NCI-H146 (cell line): ENCODE data around the gene KLHL9.
A peak's percentile ranks its signal among the peaks of the same experiment; 100 is the strongest.
"Not testable (repeated sequence)": the region's sequence is repeated elsewhere in the genome, so short reads cannot be mapped to it uniquely, and the experiment has no call there.

Source experiments
- DNase-seq: peaks from one replicate; lab custom pipeline; 2025; lab: John Stamatoyannopoulos, UW

KLHL9 gene, protein sequence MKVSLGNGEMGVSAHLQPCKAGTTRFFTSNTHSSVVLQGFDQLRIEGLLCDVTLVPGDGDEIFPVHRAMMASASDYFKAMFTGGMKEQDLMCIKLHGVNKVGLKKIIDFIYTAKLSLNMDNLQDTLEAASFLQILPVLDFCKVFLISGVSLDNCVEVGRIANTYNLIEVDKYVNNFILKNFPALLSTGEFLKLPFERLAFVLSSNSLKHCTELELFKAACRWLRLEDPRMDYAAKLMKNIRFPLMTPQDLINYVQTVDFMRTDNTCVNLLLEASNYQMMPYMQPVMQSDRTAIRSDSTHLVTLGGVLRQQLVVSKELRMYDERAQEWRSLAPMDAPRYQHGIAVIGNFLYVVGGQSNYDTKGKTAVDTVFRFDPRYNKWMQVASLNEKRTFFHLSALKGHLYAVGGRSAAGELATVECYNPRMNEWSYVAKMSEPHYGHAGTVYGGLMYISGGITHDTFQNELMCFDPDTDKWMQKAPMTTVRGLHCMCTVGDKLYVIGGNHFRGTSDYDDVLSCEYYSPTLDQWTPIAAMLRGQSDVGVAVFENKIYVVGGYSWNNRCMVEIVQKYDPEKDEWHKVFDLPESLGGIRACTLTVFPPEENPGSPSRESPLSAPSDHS

DNA sequence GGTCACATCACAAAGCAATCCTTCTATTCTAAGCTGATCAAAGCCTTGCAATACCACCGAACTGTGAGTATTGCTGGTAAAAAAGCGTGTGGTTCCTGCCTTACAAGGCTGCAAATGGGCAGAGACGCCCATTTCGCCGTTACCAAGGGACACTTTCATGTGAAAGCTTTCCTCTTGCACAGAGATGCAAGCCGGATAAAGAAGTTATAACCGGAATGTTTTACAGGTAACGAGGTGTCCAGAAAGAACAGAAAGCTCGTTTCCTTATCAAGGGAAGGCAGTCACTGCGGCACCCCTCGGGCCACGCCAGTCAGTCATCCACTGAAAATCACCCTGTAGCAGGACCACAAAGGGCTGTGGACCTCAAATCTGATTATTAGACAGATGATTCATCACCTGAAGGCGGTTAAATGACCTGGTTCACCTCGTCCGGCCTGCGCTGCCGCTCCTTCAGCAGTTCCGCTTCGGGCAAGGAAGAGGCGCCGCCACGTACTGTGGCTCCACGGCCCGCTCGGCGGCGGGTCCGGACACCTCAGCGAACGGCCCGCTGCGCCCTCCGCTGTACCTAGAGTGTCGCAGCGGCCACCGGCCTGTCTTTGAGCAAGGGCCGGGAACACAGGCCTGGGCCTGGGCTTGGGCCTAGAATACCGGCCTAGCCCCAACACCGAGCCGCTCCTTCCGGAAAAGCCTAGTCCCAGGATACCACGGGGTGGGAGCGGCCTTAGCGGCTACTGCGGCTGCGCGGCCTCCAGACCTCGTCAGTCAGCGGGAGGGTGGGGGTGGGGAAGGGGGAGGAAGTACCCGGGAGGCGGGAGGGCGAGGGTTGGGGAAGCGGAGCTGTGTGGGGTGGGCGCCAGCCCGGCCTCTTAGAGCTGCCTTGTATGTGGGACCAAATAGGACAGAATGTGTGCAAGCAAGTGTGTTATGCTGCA is at the start of gene KLHL9:
TSS of gene KLHL9 (minus strand) at position 704 of the 932 bp plus-strand sequence. CDS start at position 159, 545 bp downstream.
- peak; percentile 97 for DNase-seq

DNA sequence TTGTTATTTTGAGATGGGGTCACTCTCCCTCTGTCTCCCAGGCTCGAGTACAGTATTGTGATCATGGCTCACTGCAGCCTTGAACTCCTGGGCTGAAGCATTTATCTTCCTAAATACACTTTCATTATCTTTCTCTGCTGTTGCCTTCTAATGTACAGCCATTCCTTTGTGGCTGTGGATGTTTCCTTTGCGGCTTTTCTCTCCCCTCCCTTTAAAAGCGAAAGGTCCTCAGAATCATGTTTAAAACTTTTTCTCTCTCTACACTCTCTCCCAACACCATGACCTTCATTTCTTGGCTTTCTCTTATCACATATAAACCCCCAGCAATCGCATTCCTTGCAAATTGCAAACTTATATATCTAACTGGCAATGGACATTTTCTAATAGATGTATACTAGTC is 48.4 kb upstream of the KLHL9 start:
- DNase-seq = no peak

DNA sequence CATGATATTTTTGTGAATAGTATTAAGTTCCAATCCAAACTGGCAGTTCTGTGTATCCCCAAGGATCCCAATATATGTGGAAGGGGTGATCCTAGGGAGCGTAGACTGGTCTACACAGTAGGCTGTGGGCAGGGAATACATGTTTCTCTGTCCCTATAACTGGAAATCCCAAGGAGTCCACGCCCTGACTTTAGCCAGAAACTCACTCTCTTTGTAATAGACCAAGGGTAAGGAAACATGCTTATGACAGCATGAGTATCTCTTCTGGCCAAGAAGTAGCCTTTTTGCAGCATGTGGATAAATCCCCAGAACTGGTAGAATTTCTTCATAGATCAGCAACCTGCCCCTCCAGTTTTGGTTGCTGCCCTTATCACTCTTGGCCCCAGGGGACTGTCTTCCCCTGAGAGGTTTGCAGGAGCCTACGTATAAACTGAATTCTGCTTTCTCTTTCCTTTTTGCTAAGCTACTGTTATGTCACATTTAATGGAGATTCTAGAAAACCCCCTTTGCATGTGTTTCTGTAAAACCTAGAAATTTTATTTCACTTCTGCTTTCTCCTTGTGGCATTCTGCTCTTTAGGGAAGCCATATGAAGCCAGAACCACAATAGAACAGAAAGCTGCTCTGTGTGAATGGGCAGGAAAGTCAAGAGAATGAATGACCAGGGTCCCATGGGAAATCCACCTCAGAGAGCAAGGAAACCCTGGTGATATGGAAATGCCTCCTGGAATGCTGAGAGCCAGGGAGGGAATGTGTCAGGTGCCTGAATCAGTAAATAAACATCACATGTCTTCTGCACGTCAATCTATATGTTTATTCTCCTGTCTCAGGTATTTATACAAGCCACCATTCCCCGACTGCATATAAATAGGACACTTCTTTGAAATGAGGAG is 46.5 kb upstream of the KLHL9 start:
- DNase-seq = no peak

DNA sequence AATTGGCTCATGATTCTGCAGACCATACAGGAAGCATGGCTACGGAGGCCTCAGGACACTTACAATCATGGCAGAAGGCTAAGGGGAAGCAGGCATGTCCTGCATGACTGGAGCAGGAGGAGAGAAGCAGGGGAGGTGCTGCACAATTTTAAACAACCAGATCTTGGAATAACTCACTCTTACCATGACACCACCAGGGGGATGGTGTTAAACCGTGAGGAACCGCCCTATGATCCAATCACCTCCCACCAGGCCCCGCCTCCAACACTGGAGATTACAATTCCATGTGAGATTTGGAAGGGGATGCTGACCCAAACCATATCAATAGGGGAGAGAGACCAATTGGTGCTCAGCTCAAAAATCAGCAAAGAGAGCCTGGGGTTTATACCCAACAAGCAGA is 36.3 kb upstream of the KLHL9 start:
- not testable (repeated sequence) for DNase-seq

DNA sequence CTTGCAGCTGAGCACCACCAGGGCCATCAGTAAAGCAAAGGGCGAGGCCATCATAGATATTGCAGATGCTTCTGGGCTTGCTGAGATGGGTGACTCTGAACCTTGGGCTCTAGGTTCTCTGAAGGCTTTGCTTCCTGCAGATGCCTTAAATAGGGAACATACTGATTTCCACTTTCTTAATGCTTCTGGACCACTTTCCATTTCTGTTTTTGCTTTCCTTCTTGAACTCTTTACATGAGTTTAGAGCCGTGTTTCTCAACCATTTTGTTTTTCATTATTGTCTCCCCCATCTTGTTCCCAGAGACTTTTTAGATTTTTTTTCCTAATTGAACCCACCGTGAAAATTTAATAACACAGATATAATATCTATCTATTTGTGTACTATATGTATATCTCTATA is 32.8 kb upstream of the KLHL9 start, which contains the start of gene IFNA13:
TSS of gene IFNA13 (minus strand) at position 101 of the 400 bp plus-strand sequence. CDS start at position 54, 47 bp downstream.
- DNase-seq = no peak

DNA sequence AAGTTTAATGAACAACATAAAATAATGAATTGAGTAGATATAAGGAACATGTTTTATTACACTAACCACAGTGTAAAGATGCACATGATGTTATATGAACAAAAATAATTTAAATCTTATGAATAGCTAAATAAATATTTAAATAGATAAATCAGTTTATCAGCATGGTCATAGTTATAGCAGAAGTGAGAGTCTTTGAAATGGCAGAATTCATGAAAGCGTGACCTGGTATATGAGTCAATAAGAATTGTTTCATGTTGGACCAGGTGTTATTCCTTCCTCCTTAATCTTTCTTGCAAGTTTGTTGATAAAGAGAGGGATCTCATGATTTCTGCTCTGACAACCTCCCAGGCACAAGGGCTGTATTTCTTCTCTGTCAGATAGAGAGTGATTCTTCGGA is 32.0 kb upstream of the KLHL9 start:
- not testable (repeated sequence) for DNase-seq

DNA sequence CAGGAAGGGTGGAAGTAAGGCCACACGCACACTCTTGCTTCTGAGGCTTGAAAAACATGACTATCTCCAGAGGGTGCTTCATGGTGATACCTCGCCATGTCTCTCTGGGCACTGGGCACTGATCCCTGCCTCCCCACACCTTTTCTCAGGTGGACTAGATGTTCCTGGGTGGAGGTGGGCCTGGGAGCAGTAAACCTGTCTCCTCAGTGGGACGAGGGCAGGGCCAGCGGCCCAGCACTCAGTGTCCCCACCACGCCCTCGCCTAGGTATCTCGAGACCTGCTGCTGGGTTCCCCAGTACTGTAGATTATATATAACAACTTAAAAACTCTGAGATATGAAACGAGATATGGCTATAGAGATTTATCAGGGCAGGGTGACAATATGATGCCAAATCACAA is 27.1 kb upstream of the KLHL9 start:
- DNase-seq = no peak

DNA sequence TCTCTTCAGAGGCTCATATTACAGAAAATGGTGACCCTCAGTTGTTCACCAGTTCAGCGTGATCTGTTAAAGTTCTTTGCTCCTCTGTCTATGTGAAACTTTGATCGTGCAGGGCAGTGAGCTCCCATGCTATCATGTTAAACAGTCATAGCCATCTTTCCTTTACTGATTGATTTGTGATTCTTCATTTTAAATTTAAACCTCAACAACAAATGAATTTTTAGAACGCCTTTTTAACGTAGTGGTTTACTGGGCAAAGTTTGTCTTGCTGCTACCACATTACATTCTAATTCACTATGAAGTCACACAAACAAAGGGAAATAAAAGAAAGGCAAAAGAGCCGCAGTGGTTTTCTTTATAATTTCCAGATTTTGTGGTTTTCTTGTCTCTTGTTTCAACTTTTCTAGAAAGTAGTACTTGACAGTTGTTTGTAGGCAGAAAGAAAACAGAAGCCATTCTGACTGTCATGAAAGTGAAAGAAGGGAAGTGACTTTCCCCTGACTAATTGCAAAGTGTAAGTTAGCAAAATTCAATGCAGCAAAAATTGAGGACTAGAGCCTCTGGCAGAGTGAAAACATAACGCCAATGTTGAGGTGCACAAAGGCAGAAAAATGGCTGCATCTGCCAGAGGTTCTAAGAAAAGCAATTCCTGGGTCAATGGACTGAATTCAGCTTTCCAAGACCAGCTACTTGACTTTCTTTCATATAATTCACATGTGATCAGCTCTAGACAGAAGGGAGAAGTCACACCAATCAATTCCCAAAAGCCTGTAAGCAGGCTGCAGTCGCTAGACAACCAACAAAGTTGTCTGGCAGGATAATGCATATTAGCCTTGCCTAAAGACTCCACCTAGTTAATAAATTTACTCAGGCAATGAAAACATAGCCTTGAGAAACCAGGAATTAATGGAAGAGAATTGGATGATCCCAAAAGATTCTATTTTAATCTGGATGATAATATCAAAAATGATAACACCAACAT is 22.6 kb upstream of the KLHL9 start:
- DNase-seq = no peak

DNA sequence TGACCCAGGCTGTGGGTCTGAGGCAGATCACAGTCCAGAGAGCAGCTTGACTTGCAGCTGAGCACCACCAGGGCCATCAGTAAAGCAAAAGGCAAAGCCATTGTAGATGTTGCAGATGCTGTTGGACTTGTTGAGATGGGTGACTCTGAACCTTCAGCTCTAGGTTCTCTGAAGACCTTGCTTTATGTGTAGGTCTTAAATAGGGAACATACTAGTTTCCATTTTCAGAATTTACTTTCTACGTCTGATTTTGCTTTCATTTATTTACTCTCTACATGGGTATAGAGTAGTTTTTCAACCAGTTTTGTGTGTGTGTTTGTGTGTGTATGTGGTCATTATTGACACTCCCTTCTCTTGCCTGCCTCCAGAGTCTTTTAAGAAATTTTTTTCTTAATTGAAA is 15.6 kb upstream of the KLHL9 start, which contains the start of gene IFNA6:
TSS of gene IFNA6 (minus strand) at position 101 of the 400 bp plus-strand sequence. CDS start at position 101, 0 bp downstream.
- DNase-seq = no peak

DNA sequence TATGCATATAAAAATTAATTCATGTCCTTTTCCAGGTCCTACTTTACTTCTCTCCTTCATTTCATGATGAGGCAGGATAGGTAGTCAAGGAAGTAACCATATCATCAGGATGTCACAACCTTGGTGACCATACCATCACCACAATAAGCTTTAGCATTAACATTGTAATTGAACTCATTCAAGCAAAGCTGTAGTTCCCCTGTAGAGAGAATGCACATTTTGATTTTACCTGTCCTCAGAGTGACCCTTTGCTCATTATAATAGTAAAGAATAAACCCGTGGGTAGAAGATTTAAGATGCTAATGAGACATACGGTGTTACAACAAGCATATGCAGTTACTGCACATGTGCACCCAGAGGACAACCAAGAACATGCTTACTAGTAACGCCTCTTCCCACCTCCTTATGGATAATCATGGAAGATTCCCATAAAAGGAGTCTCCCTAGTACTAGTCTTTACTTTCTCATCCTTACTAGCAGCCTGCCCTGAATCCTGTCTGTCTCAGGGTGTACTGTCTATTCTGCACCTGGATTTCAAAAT is 13.3 kb upstream of the KLHL9 start:
- no peak for DNase-seq

DNA sequence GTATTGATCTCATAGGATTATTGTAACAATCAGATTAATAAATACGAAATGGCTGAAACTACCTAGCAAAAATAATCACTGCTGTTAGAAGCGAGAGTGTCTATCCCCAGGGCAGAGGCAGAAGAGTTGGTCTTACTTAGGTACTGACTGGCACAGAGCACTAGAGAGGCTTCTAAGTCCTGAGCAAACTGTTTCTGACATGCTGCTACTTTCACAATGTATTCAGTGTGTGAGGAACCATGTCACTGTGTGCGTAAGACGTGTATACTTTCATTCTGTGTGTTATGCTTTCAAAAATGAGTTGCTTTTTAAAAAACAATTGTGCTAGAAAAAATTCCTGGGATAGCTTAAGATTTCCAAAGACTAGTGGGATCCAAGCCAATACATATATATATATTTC is 5.5 kb upstream of the KLHL9 start:
- DNase-seq = no peak

DNA sequence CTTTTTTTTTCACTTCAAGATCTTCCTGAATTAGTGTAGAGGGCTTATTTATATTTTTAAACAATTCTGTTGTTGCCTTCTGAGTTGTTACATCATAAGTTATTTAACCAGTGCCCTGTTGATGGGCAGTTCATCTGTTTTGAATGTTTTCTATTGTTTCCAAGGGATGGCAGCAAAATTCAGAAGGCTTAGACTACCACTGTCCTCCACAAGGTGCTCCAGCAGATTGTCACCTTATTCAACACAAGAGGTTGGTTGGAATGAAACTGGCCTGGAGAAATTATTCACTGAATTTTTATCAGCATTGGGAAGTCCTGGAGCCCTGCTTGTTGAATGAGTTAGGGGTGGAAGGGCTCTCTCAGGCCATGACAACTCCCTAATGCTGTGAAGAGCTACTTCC is 1.3 kb upstream of the KLHL9 start:
- no peak for DNase-seq

DNA sequence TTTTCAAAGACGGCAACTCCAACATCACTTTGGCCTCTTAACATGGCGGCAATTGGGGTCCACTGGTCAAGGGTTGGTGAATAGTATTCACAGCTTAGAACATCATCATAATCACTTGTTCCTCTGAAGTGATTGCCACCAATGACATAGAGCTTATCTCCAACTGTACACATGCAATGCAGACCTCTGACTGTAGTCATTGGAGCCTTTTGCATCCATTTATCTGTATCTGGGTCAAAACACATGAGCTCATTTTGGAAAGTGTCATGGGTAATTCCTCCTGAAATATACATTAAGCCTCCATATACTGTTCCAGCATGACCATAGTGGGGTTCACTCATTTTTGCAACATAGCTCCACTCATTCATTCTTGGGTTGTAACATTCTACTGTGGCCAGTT is 2.0 kb downstream of the KLHL9 start:
- no peak for DNase-seq

DNA sequence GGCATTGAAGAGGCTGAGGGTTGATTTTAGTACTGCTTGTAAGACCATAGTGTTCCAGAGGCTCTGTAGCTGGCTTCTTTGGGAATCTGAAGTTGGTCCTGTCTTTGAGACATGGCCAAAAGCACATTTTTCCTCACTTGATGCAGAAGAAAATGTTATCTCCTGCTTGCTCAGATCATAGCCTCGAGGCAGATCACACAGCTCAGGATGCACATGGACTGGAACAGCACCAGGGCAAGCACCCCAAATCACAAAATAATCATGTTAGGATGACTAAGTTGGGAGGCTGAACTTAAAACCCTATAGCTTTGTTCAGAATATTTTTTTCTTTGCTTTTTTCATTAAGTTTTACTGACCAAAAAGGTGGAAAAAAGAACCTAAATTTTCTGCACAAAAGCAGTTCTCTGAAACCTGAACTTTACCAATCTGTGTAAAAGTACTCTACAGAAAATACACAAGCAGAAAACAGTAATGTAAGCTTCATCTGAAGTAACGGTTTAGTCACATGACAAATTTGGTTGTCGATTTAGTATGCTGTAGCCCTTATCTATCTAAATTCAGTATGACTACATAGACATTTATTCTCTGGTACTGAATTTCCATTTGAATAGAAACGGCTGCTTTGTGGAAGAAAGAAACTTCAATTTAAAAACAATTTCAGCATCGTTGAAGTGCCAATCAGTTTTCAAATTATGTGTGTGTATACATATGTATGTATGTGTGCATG is 3.4 kb downstream of the KLHL9 start:
- no peak for DNase-seq

DNA sequence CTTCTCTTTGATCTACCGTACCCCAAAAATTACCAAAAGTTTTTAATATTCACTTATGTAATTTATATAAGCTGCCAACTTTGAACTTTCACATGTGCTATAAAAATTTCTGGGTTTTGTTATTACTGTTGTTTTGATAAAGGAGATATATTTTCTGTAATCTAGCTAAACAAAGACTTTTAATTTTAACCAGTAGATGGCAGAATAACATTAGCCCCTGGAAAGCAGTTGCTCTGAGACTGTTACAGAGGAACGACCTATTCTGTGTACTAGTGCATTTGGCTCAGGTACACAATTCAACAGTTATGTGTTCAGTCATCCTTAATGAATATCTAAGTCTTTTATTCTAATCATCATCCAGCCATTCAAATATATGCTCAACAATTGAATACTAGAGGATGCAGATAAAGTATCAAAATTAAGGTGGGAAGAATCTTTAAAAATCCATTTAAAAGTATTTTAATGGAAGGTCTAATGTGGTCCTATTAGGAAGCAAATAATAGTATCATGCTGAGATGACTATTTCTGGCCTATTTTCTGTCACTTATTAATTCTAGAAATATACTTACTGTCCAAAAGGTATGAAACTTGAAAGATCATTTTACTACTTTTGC is 8.6 kb downstream of the KLHL9 start:
- DNase-seq = peak; percentile 33

DNA sequence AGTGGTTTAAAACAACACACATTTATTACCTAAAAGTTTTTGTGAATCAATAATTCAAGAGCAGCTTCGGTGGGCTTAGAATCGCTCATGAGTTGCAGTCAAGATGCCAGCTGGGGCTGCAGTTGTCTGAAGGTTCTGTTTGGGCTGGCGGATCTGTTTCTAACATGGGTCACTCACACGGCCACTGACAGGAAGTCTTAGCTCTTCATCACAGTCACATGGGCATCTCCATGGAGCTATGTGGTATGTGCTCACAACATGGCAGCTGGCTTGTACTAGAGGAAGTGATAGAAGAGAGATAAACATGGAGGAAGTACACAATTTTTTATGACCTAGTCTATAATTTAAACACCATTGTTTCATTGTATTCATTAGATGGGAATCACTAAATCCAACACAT is 11.2 kb downstream of the KLHL9 start:
- no peak for DNase-seq

DNA sequence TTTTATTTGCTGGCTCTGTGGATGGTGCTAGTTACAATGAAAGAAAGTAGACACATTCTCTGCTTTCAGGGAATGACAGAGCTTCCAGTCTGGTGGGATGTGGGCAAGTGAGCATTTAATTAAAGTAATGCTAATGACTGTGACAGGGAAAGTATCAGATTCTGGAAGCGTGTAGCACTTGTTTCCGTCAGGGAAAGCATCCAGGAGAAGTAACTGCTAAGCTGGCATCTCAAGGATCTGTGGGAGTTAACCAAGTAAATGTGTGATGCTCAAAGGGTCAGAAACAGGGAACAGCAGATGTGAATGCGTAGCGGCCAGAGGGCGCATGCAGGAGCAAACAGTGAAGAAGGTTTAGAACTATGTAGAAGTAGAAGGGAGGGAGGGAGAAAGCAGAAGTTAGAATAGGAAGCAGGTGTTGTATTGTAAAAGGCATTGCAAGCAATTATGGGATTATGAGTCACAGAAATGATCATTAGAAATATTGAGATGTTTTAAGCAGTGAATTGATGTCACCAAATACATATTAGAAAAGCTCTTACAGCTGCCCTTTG is 12.2 kb downstream of the KLHL9 start:
- peak; percentile 33 for DNase-seq

DNA sequence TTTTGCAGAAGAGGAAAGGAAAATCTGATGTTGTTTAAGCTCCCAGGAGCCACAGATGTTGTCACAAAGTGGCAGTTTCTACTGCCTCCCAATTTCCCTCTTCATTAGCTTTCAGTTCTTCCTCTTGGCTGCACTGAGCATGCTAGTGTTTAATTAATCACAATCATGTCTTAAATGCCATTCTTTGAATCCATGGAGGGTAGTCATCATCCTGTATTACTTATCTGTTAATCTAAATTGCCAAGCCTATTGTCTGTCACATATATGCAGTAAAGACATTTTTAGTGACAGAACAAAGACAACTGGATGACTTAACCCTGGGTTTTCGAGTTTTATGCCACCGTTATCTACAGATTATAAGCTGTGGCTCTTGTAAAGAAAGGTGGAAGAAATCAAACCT is 14.7 kb downstream of the KLHL9 start:
- DNase-seq = no peak
